HUES64 (cell line): ENCODE data around the gene FBXO11.

Source experiments
- H3K27ac ChIP-seq: 2 replicates; pipeline ENCODE4 v1.7.0; 2013; ENCODE audit warnings: low read depth, low read length, inconsistent platforms
- H3K27me3 ChIP-seq: 2 replicates; pipeline ENCODE4 v1.6.1; 2013; ENCODE audit warnings: mild to moderate bottlenecking, low read length; ENCODE audit not compliant: insufficient read depth
- H3K36me3 ChIP-seq: 2 replicates; pipeline ENCODE4 v1.6.1; 2013; ENCODE audit warnings: mild to moderate bottlenecking, low read length; ENCODE audit not compliant: insufficient read depth
- H3K4me1 ChIP-seq: 2 replicates; pipeline ENCODE4 v1.6.1; 2013; ENCODE audit warnings: mild to moderate bottlenecking, low read length, moderate library complexity; ENCODE audit not compliant: insufficient read depth
- H3K4me3 ChIP-seq: 2 replicates; pipeline ENCODE4 v1.5.1; 2013; ENCODE audit warnings: mild to moderate bottlenecking, low read length, moderate library complexity
- H3K9ac ChIP-seq: 2 replicates; pipeline ENCODE4 v1.6.1; 2013; ENCODE audit warnings: mild to moderate bottlenecking, low read depth, low read length
- H3K9me3 ChIP-seq: 2 replicates; pipeline ENCODE4 v1.6.1; 2013; ENCODE audit warnings: low read depth, low read length; ENCODE audit not compliant: insufficient read depth
- WGBS: fragments of 150-250, 120-280 bp; methylation state at CpG from one replicate; pipeline ENCODE4 v1.1.7; 2013; ENCODE audit warnings: missing lambda C conversion rate; 5-methylcytosine and 5-hydroxymethylcytosine counted together

FBXO11 gene

GRCh38 chr2:47803770-47804169 lies 102.5 kb downstream of the FBXO11 start:
- Histone ChIP-seq H3K36me3 (peaks cover 100% of the 10 kb centered on the region), H3K27me3 (no peaks in the 10 kb centered on the region), H3K27ac (no peak overlapping the region), H3K9me3 (no peaks in the 10 kb centered on the region), H3K4me1 (no peaks in the 10 kb centered on the region), H3K9ac (no peak overlapping the region), H3K4me3 (no peak overlapping the region)
- 93% methylated on average over 1 of the region's 1 CpG for WGBS

DNA sequence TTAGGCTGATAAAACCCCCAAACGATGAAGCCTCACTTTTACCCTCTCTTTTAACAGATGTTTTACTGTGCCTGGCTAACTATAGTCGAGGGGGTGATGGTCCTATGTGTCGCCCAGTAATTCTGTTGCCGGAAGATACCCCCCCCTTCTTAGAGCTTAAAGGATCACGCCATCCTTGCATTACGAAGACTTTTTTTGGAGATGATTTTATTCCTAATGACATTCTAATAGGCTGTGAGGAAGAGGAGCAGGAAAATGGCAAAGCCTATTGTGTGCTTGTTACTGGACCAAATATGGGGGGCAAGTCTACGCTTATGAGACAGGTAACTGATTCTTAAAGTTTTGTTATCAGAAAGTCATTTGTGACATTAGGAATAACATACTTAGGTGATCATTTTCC lies 102.9 kb downstream of the FBXO11 start:
- WGBS = 96% methylated on average over 7 of the region's 7 CpGs
- Histone ChIP-seq H3K9ac (no peak overlapping the region), H3K36me3 (peaks cover 100% of the 10 kb centered on the region)

DNA sequence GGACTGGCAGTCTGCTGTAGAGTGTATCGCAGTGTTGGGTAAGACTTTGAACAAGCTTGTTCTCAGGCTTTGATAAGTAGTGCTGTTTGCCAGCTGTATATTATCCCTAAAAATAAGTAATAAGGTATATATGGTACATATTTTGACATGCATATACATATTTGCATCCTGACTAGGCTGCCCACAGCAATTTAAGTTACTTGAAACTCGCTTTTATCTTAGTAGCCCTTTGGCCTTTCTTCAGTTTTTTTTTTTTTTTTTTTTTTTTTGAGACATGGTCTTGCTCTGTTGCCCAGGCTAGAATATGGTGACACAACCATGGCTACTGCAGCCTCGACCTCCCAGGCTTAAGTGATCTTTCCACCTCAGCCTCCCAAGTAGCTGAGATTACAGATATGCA lies 105.2 kb downstream of the FBXO11 start:
- 94% methylated on average over 3 of the region's 3 CpGs for WGBS

More for the DNA sequence above, 102.9 kb downstream of the FBXO11 start:
- Histone ChIP-seq H3K27me3 (no peaks in the 10 kb centered on the region), H3K27ac (no peak overlapping the region), H3K4me1 (no peaks in the 10 kb centered on the region), H3K4me3 (no peak overlapping the region), H3K9me3 (no peaks in the 10 kb centered on the region)

DNA sequence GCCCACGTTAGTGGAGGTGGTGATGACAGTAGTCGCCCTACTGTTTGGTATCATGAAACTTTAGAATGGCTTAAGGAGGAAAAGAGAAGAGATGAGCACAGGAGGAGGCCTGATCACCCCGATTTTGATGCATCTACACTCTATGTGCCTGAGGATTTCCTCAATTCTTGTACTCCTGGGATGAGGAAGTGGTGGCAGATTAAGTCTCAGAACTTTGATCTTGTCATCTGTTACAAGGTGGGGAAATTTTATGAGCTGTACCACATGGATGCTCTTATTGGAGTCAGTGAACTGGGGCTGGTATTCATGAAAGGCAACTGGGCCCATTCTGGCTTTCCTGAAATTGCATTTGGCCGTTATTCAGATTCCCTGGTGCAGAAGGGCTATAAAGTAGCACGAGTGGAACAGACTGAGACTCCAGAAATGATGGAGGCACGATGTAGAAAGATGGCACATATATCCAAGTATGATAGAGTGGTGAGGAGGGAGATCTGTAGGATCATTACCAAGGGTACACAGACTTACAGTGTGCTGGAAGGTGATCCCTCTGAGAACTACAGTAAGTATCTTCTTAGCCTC lies 107.2 kb downstream of the FBXO11 start:
- WGBS = 93% methylated on average over 6 of the region's 6 CpGs
- Histone ChIP-seq H3K9me3 (no peaks in the 10 kb centered on the region), H3K36me3 (peaks cover 99% of the 10 kb centered on the region)

More for the DNA sequence above, 105.2 kb downstream of the FBXO11 start:
- no peaks in the 10 kb centered on the region for H3K27me3 ChIP-seq
- H3K9ac ChIP-seq = no peak overlapping the region
- H3K36me3 ChIP-seq = peaks cover 100% of the 10 kb centered on the region
- H3K27ac ChIP-seq = no peak overlapping the region
- H3K4me1 ChIP-seq = no peaks in the 10 kb centered on the region
- H3K4me3 ChIP-seq = no peak overlapping the region
- H3K9me3 ChIP-seq = no peaks in the 10 kb centered on the region

GRCh38 chr2:47798631-47799030 lies 107.7 kb downstream of the FBXO11 start:
- peaks cover 97% of the 10 kb centered on the region for H3K36me3 ChIP-seq

More for the DNA sequence above, 107.2 kb downstream of the FBXO11 start:
- Histone ChIP-seq H3K9ac (no peak overlapping the region), H3K4me1 (no peaks in the 10 kb centered on the region), H3K27ac (no peak overlapping the region), H3K4me3 (no peak overlapping the region), H3K27me3 (no peaks in the 10 kb centered on the region)

DNA sequence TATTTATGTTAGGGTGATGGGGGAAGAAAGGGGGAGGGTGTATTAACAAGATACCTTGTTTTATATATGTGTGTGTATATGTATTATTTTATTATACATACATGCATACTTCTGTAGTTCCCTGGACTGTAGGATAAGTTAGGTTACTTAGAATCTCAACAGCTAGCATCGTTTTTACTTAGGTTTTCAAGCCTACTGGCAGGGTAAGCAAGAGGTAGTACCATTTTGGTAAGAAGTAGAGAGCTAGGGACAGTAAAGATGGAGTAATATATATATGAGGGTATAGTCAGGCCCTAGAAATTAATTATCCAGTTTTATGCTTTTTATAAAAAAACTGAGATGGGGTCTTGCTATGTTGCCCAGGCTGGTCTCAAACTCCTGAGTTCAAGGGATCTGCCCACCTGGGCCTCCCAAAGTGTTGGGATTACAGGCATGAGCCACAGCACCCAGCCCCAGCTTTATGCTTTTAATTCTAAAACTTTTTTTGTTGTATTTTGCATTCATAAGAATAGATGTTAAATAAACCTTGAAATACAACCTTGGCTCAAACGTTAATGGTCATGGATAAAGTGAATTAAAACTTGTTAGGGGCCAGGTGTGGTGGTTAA lies 110.1 kb downstream of the FBXO11 start:
- no peaks in the 10 kb centered on the region for H3K27me3 ChIP-seq
- no peak overlapping the region for H3K4me3 ChIP-seq
- WGBS = 93% methylated on average over 2 of the region's 2 CpGs
- no peak overlapping the region for H3K27ac ChIP-seq
- no peaks in the 10 kb centered on the region for H3K9me3 ChIP-seq
- H3K4me1 ChIP-seq = no peaks in the 10 kb centered on the region
- H3K9ac ChIP-seq = no peak overlapping the region
- H3K36me3 ChIP-seq = peaks cover 87% of the 10 kb centered on the region

More at GRCh38 chr2:47798631-47799030, 107.7 kb downstream of the FBXO11 start:
- 96% methylated on average over 6 of the region's 6 CpGs for WGBS
- H3K9me3 ChIP-seq = no peaks in the 10 kb centered on the region
- H3K27ac ChIP-seq = no peak overlapping the region
- no peak overlapping the region for H3K4me3 ChIP-seq
- no peaks in the 10 kb centered on the region for H3K27me3 ChIP-seq
- H3K4me1 ChIP-seq = no peaks in the 10 kb centered on the region
- no peak overlapping the region for H3K9ac ChIP-seq

DNA sequence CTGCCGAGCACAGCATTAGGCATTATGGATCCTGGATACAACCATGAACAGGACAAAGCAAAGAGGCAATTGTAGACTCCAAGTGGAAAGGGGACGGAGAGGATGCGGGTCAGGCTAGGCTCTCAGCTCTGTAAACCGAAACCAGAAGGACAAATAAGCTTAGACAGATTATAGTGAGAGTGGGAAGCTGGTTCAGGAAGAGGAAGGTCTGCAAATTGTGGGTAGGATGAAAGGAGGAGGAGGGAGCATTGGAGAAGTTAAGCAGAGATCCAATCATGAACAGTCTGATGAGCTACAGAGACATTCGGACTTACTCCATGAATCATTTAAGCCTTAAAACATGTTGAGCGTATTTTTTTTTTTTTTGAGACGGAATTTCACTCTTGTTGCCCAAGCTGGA lies 120.3 kb downstream of the FBXO11 start:
- peaks cover 6% of the 10 kb centered on the region for H3K4me1 ChIP-seq
- no peak overlapping the region for H3K9ac ChIP-seq
- peak overlapping the region; percentile 34 for H3K4me3 ChIP-seq
- peaks cover 36% of the 10 kb centered on the region for H3K36me3 ChIP-seq
- no peaks in the 10 kb centered on the region for H3K9me3 ChIP-seq
- H3K27me3 ChIP-seq = no peaks in the 10 kb centered on the region
- no peak overlapping the region for H3K27ac ChIP-seq
- 93% methylated on average over 7 of the region's 7 CpGs for WGBS

- peak overlapping the region; percentile 63 for H3K9ac ChIP-seq
Observed at GRCh38 chr2:47784352-47784851, 121.9 kb downstream of the FBXO11 start.

DNA sequence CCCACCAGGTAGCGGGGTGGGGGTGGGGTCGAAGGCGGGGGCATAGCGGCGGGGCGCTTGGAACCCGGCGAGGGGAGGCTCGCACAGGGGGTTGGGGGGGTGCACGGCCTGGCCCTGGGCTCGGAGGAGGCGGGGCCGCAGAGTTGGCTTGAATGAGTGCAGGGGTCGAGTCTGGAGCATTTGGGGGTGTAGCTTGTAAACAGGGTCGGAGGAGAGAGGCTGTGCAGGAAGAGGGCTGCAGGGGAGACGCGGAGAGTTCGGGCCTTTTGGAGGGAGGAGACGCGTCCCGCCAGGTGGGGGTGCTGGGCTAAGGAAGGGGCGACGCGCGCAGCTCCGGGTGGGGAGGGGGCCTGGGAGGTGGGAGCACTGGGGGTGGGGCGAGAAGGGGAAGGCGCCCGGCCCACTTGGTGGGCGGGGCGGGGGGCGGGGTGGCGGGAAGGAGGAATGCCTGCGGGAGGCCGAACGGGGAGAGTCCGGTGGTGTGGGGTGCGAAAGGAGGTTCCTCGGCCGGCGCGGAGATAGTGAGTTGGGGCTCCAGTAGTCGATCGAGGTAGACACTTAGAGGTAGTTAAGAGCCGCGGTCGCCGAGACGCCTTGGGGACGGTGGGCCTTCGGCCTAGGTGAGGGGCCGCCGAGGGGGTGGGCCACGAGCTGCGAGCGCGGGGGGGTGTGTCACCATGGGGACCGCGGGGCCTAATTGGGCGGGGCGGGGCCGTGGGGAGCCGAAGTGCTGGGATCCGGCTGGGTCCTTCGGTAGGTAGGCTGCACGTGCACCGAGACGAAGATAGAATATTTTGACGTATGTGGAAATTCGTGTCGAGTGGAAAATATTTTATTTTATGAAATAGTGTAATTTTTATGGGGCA lies 122.6 kb downstream of the FBXO11 start:
- peaks cover 6% of the 10 kb centered on the region for H3K4me1 ChIP-seq
- WGBS = 1% methylated on average over 69 of the region's 71 CpGs
- peaks cover 15% of the 10 kb centered on the region for H3K36me3 ChIP-seq
- H3K9ac ChIP-seq = peak overlapping the region; percentile 100
- no peaks in the 10 kb centered on the region for H3K9me3 ChIP-seq
- peak overlapping the region; percentile 100 for H3K4me3 ChIP-seq
- no peaks in the 10 kb centered on the region for H3K27me3 ChIP-seq
- peak overlapping the region; percentile 100 for H3K27ac ChIP-seq

More at GRCh38 chr2:47784352-47784851, 121.9 kb downstream of the FBXO11 start:
- Histone ChIP-seq H3K36me3 (peaks cover 20% of the 10 kb centered on the region), H3K4me1 (peaks cover 6% of the 10 kb centered on the region), H3K9me3 (no peaks in the 10 kb centered on the region), H3K27ac (no peak overlapping the region; the same call in 1 of the 2 replicates), H3K27me3 (no peaks in the 10 kb centered on the region), H3K4me3 (peak overlapping the region; percentile 100)
- 21% methylated on average over 28 of the region's 28 CpGs for WGBS

DNA sequence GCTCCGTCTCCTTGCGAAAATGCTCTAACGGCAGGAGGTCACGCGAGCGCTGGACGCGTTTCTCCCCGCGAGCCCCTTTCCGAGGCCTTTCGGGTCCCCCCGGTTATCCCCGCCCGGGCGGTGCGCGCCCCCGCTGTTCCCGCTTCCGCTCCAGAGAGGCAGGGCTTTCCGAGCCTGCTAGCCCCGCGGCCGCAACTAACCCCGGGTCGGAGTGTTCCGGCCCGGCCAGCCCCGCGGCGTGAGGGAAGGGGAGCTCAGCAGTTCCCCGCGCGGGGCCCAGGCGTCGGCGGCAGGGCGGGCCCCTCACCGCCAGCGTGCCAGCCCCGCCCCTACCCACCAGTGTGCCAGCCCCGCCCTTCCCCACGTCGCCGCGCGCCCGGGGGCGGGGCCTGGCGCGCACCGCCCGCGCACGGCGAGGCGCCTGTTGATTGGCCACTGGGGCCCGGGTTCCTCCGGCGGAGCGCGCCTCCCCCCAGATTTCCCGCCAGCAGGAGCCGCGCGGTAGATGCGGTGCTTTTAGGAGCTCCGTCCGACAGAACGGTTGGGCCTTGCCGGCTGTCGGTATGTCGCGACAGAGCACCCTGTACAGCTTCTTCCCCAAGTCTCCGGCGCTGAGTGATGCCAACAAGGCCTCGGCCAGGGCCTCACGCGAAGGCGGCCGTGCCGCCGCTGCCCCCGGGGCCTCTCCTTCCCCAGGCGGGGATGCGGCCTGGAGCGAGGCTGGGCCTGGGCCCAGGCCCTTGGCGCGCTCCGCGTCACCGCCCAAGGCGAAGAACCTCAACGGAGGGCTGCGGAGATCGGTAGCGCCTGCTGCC lies 123.4 kb downstream of the FBXO11 start, which contains the start of gene MSH6:
TSS of gene MSH6 (plus strand) at position 475 of the 815 bp plus-strand sequence. CDS start at position 564, 89 bp downstream.
- H3K27ac ChIP-seq = peak within 1 kb of the TSS; percentile 100
- peaks cover 6% of the 10 kb centered on the region for H3K4me1 ChIP-seq
- H3K36me3 ChIP-seq = peaks cover 14% of the 10 kb centered on the region
- no peaks in the 10 kb centered on the region for H3K27me3 ChIP-seq
- peak within 1 kb of the TSS; percentile 100 for H3K4me3 ChIP-seq
- no peaks in the 10 kb centered on the region for H3K9me3 ChIP-seq
- H3K9ac ChIP-seq = peak within 1 kb of the TSS; percentile 100
- under 1% methylated on average over 98 of the region's 98 CpGs for WGBS
